Hematopoietic multipotent progenitor cell treated with erythropoietin and hydrocortisone succinate and interleukin-3 and kit ligand, for 15 days (in vitro differentiated cells): Measurements from ENCODE around the gene FUT9.

ENCODE experiments used
- DNase-seq: peaks from one replicate; pipeline ENCODE4 v3.0.0-alpha.2; 2015; ENCODE audit warnings: low spot score

Gene FUT9

GRCh38 chr6:96015518-96016333, at the start of gene FUT9:
Gene FUT9 (plus strand): TSS chr6:96015974. CDS start chr6:96203156, 187,182 bp downstream.
- DNase-seq = no peak

- DNase-seq = no peak
Observed at GRCh38 chr6:95967594-95967993, 48.2 kb upstream of the FUT9 start.

GRCh38 chr6:95973976-95974375, 41.8 kb upstream of the FUT9 start:
- no peak for DNase-seq

- no peak for DNase-seq
Observed at GRCh38 chr6:95978230-95978629, 37.5 kb upstream of the FUT9 start.

GRCh38 chr6:95991906-95992305, 23.9 kb upstream of the FUT9 start:
- DNase-seq = no peak

- no peak for DNase-seq
Observed at GRCh38 chr6:95994151-95994550, 21.6 kb upstream of the FUT9 start.

GRCh38 chr6:95998133-95998532, 17.6 kb upstream of the FUT9 start:
- DNase-seq = no peak

- DNase-seq = no peak
Observed at GRCh38 chr6:96001891-96002575, 13.7 kb upstream of the FUT9 start.

- no peak for DNase-seq
Observed at GRCh38 chr6:96002576-96002910, 13.2 kb upstream of the FUT9 start.

- DNase-seq = no peak
Observed at GRCh38 chr6:96002912-96003311, 12.9 kb upstream of the FUT9 start.

- DNase-seq = no peak
Observed at GRCh38 chr6:96007663-96008062, 8.1 kb upstream of the FUT9 start.

- no peak for DNase-seq
Observed at GRCh38 chr6:96013531-96013930, 2.2 kb upstream of the FUT9 start.

GRCh38 chr6:96014846-96015517, 792 bp upstream of the FUT9 start:
- no peak for DNase-seq

- no peak for DNase-seq
Observed at GRCh38 chr6:96016334-96017069, 728 bp downstream of the FUT9 start.

- no peak for DNase-seq
Observed at GRCh38 chr6:96017070-96017359, 1.2 kb downstream of the FUT9 start.

- DNase-seq = no peak
Observed at GRCh38 chr6:96022225-96022624, 6.5 kb downstream of the FUT9 start.

GRCh38 chr6:96032661-96033060, 16.9 kb downstream of the FUT9 start:
- DNase-seq = no peak

- DNase-seq = no peak
Observed at GRCh38 chr6:96051555-96051954, 35.8 kb downstream of the FUT9 start.

GRCh38 chr6:96058082-96058481, 42.3 kb downstream of the FUT9 start:
- no peak for DNase-seq

GRCh38 chr6:96059586-96059985, 43.8 kb downstream of the FUT9 start:
- DNase-seq = no peak

GRCh38 chr6:96060249-96060648, 44.5 kb downstream of the FUT9 start:
- DNase-seq = no peak

- DNase-seq = no peak
Observed at GRCh38 chr6:96065213-96065612, 49.4 kb downstream of the FUT9 start.

GRCh38 chr6:96066376-96066775, 50.6 kb downstream of the FUT9 start:
- DNase-seq = no peak
